ENCODE measurements around the gene PLEKHG7.
A peak's percentile ranks its signal among the peaks of the same experiment; 100 is the strongest.
"Not testable (repeated sequence)": the region's sequence is repeated elsewhere in the genome, so short reads cannot be mapped to it uniquely, and the experiment has no call there.

PLEKHG7 gene

DNA sequence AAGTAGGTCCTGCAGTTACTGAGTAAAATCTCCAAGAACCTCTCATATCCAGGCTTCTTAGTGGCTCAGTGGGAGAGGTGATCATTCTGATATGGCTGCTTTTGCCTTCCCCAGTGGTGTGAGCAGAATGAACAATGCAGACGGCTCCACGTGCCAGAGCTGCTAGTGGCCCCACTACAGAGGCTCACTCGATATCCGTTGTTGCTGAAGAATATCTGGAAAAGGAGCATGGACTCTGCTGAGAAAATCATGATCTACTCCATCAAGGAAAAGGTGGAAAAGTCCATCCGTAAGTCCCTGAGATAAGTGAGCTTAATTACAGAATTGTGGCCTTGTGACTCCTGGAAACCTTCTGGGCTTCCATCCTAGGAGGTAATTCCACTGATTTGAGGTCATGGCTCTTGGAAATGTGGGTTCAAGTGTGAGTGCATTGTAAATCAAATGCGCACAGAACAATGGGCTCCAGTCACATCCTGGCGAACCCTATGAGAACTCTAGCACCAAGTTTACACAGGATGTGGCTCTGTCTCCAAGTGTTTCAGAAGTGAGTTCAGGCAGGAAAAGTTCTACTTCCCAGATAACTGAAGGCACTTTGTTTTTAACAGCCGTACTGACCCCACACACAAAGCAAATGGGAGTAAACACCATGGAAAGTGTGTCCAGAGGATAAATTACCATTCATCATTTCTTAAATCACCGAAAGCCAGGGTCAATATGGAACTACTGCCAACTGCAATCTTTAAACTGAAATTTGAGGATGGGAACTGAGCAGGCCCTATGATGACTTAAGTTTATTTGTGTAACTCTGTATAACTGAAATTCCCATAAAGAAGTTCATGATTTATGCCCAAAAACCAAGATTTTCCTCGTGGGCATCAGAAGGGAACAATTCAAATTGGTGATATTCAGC is 51.4 kb downstream of the PLEKHG7 start:
- DNase-seq: no peak

DNA sequence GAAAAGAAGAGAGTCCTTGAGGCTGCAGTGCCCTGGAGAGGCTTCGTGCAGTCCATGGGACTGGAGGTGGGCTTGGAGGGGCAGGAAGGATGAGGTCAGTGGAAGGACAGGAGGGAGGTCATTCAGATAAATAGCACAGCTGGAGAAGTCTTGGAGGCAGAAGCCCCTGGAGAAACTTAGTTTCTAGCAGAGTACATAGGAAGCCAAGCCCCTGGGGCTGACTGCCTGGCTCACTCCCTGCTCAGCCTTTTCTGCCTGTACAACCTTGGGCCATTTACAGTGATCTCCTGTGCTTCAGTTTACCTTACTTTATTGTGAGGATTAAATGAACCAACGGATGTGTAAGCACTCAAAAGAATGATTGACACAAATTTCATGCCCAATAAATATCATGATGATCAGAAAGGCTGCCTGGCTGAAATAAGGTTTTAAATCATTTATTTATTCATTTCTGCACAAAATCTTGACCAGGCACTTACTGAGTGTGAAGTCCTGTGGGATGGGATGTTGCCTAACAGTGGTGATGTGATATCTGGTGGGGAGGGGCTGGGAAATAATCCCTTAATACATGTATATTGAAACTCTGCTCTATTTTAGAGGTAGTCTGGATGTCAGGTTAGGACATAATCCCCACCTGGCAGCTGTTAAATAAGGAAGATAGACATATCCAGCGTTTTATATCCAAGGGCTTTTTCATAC is 54.3 kb downstream of the PLEKHG7 start:
- DNase-seq: no peak

DNA sequence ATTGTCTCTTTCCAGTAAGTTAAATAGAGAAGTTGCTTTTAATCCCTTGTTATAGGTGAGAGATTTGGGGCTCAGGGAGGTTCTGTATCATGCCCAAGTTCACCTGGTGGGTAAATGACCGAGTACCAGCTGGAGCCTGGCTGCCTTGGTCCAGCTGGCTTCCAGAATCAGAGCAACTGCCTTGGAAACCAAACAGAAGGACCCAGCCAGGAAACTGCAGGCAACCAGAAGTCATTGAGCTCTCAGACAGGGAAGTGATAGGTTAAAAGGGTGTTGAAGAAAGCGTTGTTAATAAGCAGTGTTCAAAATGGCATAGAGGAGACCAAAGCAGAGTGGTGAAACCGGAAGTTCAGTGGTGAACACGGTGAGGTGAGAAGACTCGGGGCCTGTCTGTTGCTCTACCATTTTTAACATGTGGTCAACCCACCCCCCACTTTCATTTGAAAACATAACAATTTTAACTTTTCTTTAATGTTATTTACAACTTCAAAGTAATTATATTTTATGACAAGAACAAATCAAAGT is 54.9 kb downstream of the PLEKHG7 start:
- DNase-seq: no peak

DNA sequence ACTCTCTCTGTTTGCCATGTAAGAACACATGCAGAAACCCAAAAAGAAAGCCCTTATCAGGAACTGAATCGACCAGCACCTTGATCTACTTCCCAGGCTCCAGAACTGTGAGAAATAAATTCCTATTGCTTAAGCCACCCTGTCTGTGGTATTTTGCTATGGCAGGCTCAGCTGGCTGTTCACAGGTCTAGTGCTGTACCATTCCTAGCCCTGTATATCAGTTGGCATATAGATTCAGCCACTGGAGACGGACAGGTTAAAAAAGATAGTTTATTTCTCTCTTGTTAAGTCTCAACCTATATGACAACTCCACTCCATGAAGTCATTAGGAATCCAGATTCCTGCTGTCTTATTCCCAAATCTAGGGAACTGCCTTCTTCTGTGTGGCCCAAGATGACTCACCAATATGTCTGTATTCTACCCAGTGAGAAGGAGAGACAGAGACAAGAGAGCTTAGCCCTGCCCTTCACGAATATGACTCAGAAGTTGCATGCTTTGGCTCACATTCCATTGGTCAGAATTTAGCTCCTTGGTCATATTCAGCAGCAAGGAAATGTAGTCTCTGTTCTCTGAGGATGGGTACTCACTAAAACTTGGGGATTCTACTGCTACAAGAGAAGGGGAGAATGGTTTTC is 57.0 kb downstream of the PLEKHG7 start:
- peak; percentile 96 for DNase-seq

DNA sequence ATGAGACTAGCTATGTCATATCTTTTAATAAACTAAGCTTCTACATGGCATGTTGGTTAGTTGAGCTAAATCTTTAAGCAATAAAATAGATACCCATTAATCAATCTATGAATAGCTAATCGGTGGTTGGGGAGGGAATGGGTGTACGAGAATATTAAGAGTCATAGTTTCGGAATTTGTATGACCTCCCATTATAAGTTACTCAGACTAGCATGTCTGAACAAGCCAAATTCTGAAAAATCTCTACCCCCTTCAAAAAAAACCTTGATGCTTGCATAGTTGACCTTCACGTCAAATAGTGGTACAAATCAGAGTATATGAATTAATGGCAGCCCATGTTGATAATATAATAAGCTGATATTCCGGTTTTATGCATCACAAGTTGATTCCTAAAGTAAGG is 60.0 kb downstream of the PLEKHG7 start:
- DNase-seq: no peak

DNA sequence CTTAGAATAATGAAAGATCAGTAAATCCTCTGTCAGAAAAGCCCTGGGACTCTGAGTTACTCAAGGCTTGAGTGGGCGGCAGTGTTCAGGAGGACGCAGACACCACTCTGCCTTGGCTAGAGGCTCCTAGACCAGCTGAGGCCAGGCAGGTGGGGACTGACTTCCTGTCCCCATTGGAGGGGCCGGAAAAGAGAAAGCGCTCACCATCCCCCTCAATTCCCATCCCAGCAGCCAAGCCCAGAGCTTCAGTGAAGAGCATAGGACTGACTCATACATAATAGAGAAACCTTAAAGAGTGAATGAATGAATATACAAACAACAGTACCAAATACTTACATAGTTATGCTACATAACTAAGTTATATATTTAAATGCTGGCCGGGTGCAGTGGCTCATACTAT is 62.0 kb downstream of the PLEKHG7 start:
- DNase-seq: peak; percentile 13

DNA sequence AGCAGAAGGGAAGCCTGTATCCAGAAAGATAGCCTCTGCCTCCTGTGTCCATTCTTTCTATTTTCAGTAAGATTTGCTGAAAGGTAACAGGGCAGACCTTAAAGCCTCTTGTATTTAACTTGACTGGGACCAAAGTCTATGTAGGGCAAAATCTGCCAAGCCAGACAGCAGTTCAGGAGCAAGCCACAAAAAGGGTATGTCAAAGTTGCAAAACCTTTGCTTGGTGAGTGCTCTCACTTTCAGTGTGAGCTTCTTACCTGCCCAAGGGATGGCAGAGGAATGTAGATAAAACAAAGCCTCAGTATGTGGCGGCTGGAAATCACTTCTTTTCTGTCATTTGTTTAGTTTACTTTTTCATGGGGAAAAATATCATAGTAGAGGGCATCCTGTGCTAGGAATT is 63.1 kb downstream of the PLEKHG7 start:
- DNase-seq: no peak

DNA sequence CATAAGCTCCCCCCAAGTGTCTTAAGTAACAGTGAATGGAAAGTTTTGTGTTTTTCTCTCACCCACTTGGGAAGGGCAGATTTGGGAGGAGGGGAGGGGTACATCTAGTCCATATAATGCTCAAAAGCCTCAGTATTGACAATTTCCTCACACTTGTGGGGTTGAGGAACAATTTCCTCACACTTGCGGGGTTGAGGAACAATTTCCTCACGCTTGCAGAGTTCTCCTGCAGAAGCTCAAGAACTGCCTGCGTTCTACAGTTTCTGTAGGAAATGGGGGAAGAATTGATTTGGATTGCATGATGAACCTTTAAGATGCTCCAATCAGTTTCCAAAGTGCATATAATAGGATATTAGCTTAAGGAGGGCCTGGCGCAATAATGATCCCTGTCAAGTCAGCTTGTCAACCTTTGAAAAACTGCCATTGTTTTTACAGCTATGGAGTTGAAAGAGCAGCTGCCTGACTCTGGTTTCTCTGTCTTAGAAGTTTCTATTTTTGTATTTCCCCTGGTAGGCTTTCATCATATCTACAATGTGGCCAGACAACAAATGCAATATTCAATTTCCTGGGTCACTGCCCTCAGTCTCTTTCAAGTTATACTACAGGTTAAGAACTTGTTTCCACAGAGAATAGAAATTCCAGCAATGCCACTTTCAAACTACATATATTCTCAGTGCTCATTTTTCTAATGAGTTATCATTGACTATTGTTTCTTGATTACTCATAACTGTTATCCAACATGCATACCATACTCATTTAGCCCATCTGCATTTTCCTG is 66.5 kb downstream of the PLEKHG7 start:
- no peak for DNase-seq

DNA sequence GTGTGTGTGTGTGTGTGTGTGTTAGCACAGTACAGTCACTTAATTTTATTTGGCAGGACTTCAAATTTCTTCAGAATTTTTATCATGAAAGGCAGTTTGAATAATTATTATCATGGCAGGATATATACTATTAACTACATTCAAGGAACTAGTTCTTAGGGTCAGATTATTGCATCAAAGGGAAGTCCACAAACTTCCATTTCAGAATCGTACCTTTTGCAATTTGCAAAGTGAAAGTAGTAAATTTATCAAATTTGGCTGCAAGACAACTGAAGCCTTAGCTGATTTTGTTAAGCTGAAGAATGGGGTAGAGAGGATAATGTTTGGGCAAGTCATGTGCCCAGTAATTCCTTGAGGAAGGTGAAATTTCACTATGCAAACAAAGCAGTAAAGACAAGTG is 68.2 kb downstream of the PLEKHG7 start:
- DNase-seq: no peak

DNA sequence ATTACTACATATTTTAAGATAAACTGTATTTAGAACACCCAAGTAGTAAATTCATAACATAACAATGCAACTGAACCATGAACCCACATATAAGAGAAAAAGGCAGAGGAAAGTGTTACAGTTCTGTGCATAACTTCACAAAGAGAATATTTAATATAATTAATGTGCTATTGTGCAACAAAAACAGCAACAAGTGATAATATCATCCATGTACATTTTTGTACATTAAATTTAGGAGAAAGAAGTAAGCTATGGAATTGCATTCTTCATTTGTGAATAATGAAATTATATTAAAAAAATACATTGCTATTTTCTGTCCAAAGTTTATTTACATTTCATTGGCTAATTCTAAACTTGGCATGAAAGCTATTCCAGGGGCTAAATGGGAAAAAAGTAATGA is 72.6 kb downstream of the PLEKHG7 start:
- no peak for DNase-seq

DNA sequence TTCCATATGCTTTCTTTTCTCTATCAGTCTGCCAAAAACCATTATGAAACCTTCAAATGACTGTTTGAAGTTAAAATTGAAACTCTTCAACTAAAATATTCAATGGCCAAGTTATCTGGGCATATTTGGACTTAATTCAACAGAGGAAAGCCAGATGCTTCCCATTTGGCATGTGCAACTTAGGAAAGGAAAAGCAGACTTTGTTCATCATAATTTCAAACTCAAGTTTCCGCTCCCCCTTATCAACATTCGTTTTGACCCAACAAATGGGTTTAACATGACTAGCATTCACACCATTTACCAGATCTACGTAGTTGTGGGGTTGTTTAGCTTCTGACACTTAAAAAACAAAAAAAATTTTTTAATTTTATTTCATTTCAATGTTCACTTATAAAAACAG is 75.7 kb downstream of the PLEKHG7 start:
- no peak for DNase-seq

DNA sequence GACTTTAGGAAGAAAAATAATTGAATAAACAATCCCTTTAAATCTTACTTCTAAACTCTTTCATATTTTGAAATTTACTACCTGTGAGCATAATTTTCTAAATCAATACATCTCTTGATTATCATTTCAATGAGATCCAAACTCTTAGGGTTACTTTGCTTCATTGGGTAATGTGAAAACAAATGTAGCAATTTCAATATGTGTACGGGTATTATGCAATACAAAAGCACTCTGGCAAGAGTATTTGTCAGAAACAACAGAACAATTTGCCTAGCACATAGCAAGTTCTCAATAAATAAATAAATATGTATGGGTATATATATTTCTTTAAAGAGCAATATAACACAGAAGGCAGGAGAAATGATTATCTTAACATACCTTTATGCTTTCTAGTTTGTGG is 77.1 kb downstream of the PLEKHG7 start:
- DNase-seq: no peak

DNA sequence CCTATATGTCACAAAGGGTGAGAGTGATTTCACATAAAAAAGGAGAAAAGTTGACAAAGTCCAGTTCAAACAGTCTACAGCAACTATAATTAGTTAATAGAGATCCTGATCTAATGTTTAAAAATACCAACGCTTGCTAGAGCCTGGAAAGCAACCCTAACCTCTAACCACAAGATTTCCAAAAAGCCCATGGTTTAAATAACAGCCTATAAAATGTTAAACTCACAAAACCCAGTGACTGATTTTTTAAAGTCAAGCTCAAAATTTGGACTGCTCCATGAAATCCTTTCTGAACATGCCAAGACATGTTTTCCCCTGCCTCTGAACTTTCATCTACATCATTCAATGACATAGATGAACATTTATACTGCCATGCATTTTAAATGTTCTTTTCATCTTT is 81.6 kb downstream of the PLEKHG7 start:
- peak; percentile 27 for DNase-seq

DNA sequence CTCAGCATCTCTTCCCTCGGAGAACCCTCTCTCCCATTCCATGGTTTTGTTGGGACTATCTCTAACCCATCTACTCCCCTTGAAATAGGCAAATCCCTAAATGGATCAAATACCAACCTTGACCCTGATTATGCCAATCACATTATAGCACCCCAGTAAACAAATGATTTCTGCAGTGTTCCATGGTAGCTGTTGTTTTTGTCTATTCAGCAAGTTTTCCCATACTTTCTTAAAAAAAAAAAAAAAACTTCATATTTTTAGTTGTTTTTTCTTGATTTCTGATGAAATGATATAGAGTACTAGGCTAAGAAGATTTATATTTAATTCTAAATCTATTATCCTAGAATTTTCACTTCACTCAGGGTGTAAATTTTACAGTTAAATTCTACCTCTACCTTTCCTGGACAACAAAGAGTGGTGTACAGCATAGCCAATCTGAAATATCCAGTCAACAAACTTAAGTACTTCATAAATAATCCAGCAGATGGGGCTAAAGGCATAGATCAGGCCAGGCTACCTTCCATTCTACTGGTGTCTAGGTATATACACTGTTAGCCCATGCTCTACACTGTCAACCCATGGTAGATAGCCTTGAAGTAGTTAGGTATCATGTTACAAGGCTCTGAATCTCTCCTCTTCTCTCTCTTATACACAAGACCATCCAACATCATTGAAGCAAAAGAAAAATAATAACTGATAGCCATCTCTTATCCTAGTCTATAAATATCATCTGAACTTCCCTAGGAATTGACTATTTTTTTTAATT is 82.2 kb downstream of the PLEKHG7 start:
- DNase-seq: peak; percentile 73

DNA sequence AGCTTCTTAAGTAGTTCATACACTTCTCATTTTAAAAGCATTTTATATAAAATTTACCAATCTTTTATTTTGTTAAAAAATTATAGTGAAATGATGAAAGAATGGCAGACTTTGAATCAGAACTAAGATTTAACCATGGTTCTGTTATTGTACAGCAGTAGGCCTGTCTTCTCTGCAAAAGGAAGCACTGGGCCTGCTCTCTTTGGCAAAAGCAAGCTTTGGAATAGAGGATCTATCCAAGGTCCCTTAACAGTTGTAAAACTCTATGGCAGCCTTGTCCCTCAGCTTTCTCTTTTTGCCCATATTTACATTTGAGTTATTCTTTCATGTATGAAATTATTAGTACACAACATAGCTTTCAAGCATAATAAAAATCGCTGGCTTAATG is 82.8 kb downstream of the PLEKHG7 start:
- DNase-seq: no peak

DNA sequence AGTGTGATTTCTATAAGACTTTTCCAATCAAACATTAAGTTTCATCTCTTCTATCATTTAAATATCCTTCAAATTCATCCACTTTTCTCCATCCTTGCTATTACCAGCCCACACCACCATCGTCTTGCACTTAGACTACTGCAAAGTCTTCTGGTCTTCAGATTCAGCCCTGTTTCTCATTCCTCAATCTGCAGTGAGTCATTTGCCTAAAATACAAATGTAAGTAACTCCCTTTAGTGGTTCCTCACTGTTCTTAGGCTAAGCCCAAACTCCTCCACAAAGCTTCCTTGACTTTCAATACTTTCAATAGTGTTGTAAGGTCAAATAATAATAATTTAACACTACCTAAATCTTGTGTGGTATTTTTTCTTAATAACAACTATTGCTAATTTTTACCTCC is 83.3 kb downstream of the PLEKHG7 start:
- peak; percentile 33 for DNase-seq

DNA sequence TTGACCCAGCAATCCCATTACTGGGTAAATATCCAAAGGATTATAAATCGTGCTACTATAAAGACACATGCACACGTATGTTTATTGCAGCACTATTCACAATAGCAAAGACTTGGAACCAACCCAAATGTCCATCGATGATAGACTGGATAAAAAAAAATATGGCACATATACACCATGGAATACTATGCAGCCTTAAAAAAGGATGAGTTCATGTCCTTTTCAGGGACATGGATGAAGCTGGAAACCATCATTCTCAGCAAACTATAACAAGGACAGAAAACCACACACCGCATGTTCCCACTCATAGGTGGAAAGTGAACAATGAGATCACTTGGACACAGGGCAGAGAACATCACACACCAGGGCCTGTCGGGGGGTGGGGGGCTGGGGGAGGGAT is 91.6 kb downstream of the PLEKHG7 start:
- not testable (repeated sequence) for DNase-seq

DNA sequence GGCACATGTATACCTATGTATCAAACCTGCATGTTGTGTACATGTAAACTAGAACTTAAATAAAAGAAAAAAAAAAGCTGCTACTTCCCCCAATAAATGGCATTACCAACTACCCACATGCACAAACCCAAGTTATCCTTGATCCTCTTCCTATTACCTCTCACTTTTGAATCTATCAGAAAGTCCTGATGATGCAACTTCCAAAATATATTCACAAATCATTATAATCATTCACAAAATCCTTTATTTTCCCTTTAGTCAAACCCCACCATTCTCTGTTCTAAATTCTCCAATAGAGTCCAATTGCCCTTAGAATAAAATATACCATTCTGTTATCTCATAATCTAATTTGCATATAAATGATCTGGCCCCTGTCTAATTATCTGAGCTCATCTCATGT is 92.0 kb downstream of the PLEKHG7 start:
- DNase-seq: no peak

DNA sequence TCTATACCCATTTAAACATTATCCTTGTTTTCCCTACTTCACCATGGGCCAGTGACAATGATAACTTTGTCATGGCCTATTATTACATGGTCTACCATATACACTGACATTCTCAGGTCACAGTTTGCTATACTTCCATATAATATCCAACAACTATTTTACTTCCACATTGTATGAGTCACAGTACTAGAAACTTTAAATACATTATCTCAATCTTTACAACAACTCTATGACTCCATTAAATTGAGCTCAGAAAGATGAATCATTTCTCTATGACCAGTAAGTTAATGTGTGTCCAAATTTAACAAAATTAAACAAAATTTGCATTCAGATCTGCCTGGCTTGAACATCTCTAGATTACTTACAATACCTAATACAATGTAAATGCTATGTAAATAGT is 93.9 kb downstream of the PLEKHG7 start:
- peak; percentile 9 for DNase-seq

DNA sequence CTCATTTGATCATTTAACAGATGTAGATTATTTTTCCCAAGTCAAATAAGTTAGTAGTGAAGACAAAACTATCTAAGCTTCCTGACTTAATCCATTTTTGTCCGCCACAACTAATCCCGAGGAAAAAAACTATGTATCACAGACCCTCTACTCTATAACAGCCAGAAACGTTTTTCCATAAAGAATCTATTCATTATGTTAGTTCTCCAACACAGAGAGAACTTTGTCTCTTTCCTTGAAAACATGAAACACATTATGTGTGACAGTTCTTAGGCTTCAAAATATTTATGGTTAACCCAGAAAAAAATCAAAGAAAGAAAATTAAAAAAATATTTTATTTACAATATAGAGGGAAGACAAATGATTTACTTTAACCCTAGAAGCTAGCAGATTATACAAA is 100.1 kb downstream of the PLEKHG7 start:
- DNase-seq: no peak

DNA sequence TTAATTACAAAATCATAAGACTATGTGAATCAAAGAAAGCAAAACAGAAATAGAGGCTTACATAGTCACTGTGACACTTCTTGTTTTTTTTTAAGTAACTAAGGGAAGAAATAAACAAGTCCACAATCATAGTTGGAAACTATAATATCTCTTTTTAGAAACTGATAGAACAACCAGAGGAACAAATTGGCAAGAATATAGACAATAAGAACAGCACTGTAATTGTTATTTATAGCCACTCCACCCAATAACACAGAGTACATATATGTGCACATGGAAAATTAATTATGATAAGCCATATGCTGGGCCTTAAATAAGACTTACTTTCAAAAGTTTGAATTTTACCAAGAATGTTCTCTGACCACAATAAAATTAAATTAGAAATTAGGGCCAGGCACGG is 101.1 kb downstream of the PLEKHG7 start:
- no peak for DNase-seq

DNA sequence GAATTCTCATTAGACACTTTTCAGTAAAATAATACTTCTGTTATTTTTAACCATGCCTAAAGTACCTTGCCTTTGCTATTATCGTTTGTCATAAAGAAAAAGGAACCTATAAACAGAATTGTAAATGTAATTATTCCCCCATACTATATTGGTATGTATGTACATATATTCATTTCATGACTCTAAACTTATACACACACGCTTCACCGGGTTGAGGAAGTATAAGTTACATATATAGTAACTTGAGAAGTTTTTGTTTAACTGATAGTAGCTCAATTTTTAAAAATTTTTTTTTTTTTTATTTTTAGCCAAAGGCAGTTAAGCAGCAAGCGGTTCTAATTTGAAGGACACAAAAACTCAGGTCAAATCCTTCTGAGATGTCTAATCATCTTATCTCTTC is 107.6 kb downstream of the PLEKHG7 start:
- DNase-seq: no peak
